GM03348 (cell line): ENCODE results near the gene GOLGA6A.
"Not testable (repeated sequence)": the region's sequence is repeated elsewhere in the genome, so short reads cannot be mapped to it uniquely, and the experiment has no call there.

Source experiments
- DNase-seq: peaks from one replicate; pipeline ENCODE4 v3.0.0; 2012; ENCODE audit warnings: low spot score

The GOLGA6A gene

GRCh38 chr15:74053517-74053916 is 28.8 kb downstream of the GOLGA6A start:
- DNase-seq, result no peak

GRCh38 chr15:74052271-74053260 is 29.8 kb downstream of the GOLGA6A start:
- DNase-seq, result not testable (repeated sequence)

GRCh38 chr15:74050556-74051234 is 31.7 kb downstream of the GOLGA6A start:
- peak; percentile 62 for DNase-seq

GRCh38 chr15:74050127-74050526 is 32.2 kb downstream of the GOLGA6A start:
- DNase-seq, result no peak

GRCh38 chr15:74046275-74046674 is 36.1 kb downstream of the GOLGA6A start:
- DNase-seq, result no peak

GRCh38 chr15:74045636-74046274 is 36.6 kb downstream of the GOLGA6A start:
- DNase-seq, result no peak

- DNase-seq, result no peak
These were observed 37.2 kb downstream of the GOLGA6A start for GRCh38 chr15:74045184-74045583.

GRCh38 chr15:74044267-74045110 is 37.9 kb downstream of the GOLGA6A start:
- DNase-seq, result no peak

GRCh38 chr15:74043425-74044266 is 38.7 kb downstream of the GOLGA6A start:
- DNase-seq, result no peak

GRCh38 chr15:74042603-74043424 is 39.5 kb downstream of the GOLGA6A start:
- DNase-seq, result no peak

- no peak for DNase-seq
These were observed 40.4 kb downstream of the GOLGA6A start for GRCh38 chr15:74041777-74042435.

- peak; percentile 53 for DNase-seq
These were observed 41.0 kb downstream of the GOLGA6A start for GRCh38 chr15:74041311-74041756.

GRCh38 chr15:74040109-74040850 is 42.1 kb downstream of the GOLGA6A start:
- DNase-seq, result peak; percentile 92

GRCh38 chr15:74039656-74040010 is 42.7 kb downstream of the GOLGA6A start:
- DNase-seq, result no peak

GRCh38 chr15:74038707-74039655 is 43.4 kb downstream of the GOLGA6A start:
- peak; percentile 55 for DNase-seq

- DNase-seq, result no peak
These were observed 44.9 kb downstream of the GOLGA6A start for GRCh38 chr15:74037171-74038117.
